HepG2 (cell line): ENCODE measurements around the gene FAIM.

ENCODE experiments used
- CEBPB ChIP-seq: IDR thresholded peaks from 2 replicates; pipeline ENCODE4 v1.6.1; 2011; ENCODE audit warnings: low read depth, low read length, improper control_type of control experiment, borderline replicate concordance
- E2F5 ChIP-seq: sonication (generic); formaldehyde crosslinking; conservative IDR thresholded peaks from 2 replicates; pipeline ENCODE4 v1.4.0; 2020; ENCODE audit warnings: missing genetic modification reagents
- FOXM1 ChIP-seq: sonication (generic); formaldehyde crosslinking; IDR thresholded peaks from 2 replicates; pipeline ENCODE4 v1.5.0; 2020; ENCODE audit warnings: missing genetic modification reagents
- GABPB1 ChIP-seq: IDR thresholded peaks from 2 replicates; pipeline ENCODE4 v1.6.1; 2016; ENCODE audit warnings: mild to moderate bottlenecking, missing genetic modification reagents, moderate library complexity, missing compliant biosample characterization
- KLF13 ChIP-seq: sonication (generic); formaldehyde crosslinking; IDR thresholded peaks from 2 replicates; pipeline ENCODE4 v1.4.0; 2020; ENCODE audit warnings: mild to moderate bottlenecking, missing genetic modification reagents
- KLF16 ChIP-seq, 2 experiments: sonication (generic) in 1 of 2; formaldehyde crosslinking in 1 of 2; IDR thresholded peaks; 2 replicates each; pipeline versions ENCODE4 v1.6.1 to v1.8.0; 2016 to 2023; ENCODE audit warnings: missing genetic modification reagents in 2 of 2, missing compliant biosample characterization in 1 of 2
- SMARCE1 ChIP-seq: fragments of 450-650 bp; IDR thresholded peaks from 2 replicates; pipeline ENCODE4 v1.6.1; 2017; ENCODE audit warnings: borderline replicate concordance
- ZNF501 ChIP-seq: sonication (generic); formaldehyde crosslinking; IDR thresholded peaks from 2 replicates; pipeline ENCODE4 v1.5.1; 2020; ENCODE audit warnings: mild to moderate bottlenecking, moderate library complexity, missing genetic modification reagents
- TF ChIP-seq, protein P1 (sequence below): sonication (generic); formaldehyde crosslinking; IDR thresholded peaks from 2 replicates; pipeline ENCODE4 v1.5.0; 2020; ENCODE audit warnings: mild to moderate bottlenecking, missing genetic modification reagents, moderate library complexity

- TF ChIP-seq FOXM1 (CRISPR knock-in tag), result no peak
- no peak for TF ChIP-seq E2F5 (CRISPR knock-in tag)
- TF ChIP-seq, protein P1, sequence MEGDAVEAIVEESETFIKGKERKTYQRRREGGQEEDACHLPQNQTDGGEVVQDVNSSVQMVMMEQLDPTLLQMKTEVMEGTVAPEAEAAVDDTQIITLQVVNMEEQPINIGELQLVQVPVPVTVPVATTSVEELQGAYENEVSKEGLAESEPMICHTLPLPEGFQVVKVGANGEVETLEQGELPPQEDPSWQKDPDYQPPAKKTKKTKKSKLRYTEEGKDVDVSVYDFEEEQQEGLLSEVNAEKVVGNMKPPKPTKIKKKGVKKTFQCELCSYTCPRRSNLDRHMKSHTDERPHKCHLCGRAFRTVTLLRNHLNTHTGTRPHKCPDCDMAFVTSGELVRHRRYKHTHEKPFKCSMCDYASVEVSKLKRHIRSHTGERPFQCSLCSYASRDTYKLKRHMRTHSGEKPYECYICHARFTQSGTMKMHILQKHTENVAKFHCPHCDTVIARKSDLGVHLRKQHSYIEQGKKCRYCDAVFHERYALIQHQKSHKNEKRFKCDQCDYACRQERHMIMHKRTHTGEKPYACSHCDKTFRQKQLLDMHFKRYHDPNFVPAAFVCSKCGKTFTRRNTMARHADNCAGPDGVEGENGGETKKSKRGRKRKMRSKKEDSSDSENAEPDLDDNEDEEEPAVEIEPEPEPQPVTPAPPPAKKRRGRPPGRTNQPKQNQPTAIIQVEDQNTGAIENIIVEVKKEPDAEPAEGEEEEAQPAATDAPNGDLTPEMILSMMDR (CRISPR knock-in tag), result no peak
- TF ChIP-seq KLF16 (CRISPR knock-in tag; IDR thresholded peaks at IDR 0.05), result no peak
- TF ChIP-seq CEBPB, result no peak
- TF ChIP-seq KLF13 (CRISPR knock-in tag), result no peak
- TF ChIP-seq SMARCE1, result no peak
- TF ChIP-seq GABPB1, result no peak
- no peak for TF ChIP-seq ZNF501 (CRISPR knock-in tag)
These were observed 17.3 kb downstream of the FAIM start for GRCh38 chr3:138625707-138626365.
